Lower leg skin (tissue), 3 donors: ENCODE results near the gene ZBTB7C.

Source experiments
- POLR2A ChIP-seq, 2 donors: fragments of 450-650 bp; IDR thresholded peaks; one replicate each; pipeline ENCODE4 v1.6.1; 2016 to 2017; ENCODE audit warnings: antibody characterized with exemption in 2 of 2, mild to moderate bottlenecking in 1 of 2, moderate library complexity in 1 of 2
- TF ChIP-seq, protein P1 (sequence below), 3 donors: fragments of 450-650 bp; IDR thresholded peaks; one replicate each; pipeline ENCODE4 v1.5.1; 2016; ENCODE audit warnings: antibody characterized with exemption in 3 of 3, mild to moderate bottlenecking in 3 of 3, moderate library complexity in 2 of 3

DNA sequence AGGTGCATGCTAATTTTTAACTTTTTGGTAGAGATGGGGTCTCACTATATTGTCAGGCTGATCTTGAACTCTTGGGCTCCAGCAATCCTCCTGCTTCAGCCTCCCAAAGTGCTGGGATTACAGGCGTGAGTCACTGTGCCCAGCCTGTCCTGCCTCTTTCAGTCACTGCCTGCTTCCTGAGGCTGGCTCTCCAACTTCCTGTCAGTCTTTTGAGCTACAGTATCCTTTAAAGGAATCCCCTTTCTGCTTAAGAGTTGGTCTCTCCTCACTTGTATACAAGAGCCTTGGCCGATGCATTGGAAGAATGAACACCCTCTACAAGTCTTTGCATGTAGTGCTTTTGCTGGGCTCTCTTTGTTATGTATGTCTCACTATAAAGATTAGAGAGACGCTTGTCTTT lies 390.3 kb downstream of the ZBTB7C start:
- TF ChIP-seq, protein P1, sequence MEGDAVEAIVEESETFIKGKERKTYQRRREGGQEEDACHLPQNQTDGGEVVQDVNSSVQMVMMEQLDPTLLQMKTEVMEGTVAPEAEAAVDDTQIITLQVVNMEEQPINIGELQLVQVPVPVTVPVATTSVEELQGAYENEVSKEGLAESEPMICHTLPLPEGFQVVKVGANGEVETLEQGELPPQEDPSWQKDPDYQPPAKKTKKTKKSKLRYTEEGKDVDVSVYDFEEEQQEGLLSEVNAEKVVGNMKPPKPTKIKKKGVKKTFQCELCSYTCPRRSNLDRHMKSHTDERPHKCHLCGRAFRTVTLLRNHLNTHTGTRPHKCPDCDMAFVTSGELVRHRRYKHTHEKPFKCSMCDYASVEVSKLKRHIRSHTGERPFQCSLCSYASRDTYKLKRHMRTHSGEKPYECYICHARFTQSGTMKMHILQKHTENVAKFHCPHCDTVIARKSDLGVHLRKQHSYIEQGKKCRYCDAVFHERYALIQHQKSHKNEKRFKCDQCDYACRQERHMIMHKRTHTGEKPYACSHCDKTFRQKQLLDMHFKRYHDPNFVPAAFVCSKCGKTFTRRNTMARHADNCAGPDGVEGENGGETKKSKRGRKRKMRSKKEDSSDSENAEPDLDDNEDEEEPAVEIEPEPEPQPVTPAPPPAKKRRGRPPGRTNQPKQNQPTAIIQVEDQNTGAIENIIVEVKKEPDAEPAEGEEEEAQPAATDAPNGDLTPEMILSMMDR (IDR thresholded peaks at IDR 0.05): no peak
- TF ChIP-seq POLR2A (IDR thresholded peaks at IDR 0.05): no peak
